NCI-H1417 (cell line): ENCODE results near the gene KLHL22.
A peak's percentile ranks its signal among the peaks of the same experiment; 100 is the strongest.

ENCODE experiments used
- DNase-seq, 3 experiments: peaks; one replicate each; lab custom pipeline; 2025; lab: John Stamatoyannopoulos, UW

KLHL22 gene

GRCh38 chr22:20432244-20432686, 63.3 kb downstream of the KLHL22 start:
- no peak for DNase-seq

DNA sequence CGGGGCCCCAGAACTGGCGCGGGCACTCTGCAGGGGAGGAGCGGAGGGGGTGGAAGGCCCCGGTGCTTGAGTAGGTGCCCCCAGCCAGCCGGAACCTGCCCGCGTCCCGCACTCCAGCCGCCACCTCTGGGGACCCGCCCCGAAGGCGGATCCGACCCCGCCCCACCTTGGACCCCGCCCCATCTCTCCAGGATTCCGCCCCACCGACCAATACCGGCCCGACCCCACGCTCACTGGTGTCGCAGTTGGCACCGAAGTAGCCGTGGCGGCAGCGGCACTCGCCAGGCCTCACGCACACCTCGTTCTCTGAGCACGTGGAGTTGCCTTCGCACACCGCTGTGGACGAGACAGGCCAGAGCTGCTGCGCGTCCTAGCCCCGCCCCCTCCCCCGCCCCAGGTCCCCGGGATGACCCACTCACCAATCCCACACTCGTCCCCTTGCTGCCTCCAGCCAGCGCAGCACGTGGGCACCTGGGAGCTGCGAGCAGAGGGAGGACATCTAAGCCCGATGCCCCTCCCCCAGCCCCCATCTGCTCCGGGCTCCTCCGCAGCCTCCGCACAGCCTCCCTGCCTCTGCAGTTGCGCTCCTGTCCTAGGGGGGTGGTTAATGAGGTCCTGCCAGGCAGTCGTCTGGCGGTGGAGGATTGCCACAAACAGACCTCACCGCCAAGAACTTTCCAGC, 63.9 kb downstream of the KLHL22 start:
- DNase-seq = peak in 1 of 3 experiments; percentile 12

DNA sequence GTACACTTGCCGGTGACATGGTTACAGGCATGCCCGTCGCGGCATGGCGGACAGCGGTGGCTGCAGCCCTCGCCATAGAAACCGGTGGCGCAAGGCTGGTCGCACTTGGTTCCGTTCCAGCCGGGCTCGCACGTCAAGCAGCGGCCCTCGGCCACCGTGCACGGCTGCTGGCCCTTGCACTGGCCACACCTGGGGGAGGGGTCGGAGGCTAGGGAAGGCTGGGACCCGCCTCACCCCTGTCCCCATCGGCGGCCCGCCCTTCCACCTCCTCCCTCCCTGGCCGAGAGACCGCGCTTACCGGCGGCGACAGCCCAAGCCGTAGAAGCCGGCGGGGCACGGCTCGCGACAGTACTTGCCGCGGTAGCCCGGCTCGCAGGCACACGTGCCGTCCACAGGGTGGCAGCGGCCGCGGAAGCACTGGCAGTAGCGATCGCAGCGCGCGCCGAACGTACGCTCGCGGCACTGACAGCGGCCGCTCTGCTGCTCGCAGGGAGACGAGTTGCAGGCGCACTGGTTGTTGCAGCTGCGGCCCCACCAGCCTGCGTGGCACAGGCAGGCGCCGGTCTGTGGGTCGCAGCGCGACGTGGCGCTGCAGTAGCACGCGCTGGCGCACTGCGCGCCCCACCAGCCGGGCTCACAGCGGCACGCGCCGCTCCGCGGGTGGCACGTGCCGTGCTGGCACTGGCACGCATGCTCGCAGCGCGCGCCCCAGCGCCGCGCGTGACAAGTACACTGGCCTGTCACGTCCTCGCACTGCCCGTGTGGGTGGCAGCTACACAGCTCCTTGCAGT, 64.7 kb downstream of the KLHL22 start:
- DNase-seq = peak; percentile 26 to 70 (median 62)

DNA sequence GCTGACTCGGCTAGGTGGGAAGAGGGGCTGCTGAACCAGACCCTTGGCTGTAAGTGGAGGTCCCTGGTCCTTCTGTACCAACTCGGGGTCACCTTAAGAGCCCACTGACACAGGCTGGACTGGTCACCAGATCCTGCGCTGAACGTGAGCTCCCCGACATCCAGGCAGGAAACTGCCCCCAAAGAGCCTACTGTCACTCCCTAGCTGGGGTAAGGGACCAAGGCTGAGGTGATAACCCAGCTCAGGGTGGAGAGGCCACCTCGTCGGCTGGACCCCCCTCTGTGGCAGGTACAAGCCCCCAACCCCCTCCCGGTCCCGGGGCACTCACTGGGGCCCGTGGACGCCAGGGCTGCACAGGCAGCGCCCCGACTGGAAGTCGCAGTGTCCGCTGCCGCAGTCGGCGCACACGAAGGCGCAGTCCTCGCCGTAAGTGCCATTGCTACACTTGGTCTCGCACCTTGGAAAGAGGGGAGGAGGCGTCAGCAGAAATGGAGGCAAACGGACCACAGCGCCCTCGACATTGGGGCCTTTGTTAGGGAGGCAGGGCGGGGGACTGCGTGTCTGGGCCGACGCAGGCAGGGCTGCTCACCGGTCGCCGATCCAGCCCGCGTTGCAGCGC, 65.4 kb downstream of the KLHL22 start:
- no peak for DNase-seq

DNA sequence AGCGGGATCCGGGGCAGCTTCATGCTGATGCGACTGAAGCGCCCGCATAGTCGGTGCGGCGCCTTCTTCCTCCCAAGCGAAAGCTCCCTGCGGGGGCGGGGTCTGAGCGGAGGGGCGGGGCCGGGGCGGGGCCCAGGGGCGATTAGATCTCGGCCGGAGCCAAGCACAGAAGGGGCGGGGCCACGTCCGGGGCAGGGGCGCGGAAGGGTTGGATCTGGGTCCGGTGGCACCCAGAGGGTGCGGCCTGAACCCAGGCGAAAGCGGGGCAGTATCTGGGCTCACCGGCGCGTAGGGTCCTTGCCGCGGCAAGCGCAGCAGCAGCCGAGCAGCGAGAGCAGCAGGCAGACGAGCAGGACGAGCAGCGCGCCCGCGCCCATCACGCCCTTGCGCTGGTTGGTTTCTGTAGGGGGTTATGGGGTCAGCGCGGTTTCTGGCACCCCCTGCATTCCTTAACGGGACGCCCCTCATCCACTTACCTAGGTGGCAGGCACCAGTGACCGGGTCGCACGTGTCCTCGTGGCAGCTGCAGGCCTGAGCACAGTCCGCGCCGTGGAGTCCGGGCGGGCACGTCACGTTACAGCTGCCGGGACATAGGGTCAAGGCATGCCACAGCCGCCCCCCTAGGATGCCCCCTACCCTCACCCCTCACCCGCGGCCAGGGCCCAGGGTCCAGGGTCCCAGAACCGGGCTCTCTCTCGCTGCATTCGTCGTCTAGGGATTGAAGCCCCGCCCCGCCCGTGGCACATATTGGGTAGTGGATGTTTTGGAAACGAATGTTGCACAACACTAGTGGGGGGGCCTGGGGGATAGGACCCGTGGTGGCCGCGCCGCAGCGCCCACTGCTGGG, 66.1 kb downstream of the KLHL22 start:
- no peak for DNase-seq

DNA sequence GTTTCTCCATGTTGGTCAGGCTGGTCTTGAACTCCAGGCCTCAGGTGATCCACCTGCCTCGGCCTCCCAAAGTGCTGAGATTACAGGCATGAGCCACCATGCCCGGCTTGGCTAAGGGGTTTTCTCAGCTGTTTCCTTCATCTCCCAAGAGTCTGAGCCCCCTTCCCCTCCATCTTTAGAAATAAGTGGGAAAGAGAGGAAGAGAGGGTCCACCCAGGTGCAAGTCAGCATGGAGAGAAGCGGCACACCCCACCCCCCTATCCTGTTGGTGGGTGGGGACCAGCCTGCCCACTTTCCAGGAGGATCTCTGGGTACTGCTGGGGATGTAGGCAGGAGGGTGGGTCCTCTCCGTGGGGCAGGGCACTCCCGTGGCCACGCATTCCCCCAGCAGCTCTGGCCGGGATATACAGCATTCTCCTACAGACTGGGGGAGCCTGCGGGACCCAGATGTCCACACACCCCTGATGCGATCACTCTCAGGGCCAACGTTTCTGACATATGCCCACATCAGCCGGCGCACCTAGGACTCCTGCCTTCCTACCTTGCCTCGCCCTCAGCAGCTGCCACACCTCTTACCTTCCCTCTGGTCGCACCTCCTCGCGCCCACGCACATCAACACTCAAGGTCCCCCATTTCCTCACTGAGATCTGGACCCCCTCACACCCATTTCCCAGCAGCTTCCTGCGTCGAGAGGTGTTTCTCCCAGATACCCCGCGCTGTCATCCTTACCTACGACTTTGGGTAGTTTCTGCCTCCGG, 66.9 kb downstream of the KLHL22 start:
- DNase-seq = no peak

DNA sequence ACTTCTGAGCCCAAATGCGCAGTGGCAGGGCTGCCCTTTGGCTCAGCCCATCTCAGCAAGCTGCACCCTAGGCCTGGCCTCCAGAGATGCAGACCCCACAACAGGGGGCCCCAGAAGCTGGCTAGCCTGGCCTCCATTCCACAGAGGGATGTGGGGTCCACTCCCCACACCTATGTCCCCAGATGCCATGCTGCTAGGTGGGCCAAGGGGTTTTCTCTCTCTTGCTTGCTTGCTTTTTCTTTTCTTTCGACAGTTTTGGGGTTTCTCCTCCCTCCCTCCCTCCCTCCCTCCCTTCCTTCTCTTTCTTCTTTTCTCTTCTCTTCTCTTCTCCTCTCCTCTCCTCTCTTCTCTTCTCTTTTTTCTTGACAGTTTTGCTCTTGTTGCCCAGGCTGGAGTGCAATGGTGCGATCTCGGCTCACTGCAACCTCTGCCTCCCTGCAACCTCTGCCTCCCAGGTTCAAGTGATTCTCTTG, 67.6 kb downstream of the KLHL22 start:
- DNase-seq = no peak

DNA sequence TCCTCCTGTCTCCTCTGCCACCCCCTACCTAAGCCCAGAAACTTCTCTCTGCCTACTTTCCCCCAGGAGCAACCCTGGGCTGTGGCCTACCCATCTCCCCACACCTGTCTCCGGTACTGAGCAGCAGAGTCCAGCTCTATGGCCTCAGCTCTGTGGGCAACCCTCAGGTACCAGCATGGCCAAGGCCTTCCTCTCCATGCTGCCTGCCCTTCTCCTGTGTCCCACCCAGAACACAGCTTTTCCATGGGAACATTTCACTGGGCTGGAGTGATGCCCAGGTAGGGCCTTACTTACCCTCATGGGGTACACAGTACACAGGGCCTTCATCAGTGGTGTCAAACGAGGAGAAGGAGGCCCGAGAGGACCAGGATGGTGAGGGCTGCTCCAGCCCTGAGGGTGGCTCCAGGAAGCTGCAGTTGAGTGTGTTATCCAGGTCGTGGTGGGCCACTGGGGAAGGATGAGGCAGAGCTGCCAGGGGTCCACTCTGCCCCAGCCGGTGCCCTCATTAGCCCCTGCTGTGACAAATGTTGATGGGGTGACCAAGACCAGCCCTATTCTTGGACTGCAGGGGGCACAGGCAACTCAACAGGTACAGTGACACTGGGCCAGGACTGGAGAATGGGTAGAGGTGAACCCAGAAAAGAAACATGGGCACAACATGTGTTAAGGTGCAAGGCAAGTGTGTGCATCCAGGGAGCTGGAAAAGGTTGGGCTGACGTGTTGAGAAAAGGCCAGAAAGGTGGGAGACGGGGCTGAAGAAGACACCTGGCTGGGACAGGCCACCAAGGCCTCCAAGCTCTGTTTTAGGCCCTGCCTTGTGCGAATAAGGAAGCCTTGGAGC, 68.3 kb downstream of the KLHL22 start:
- no peak for DNase-seq

DNA sequence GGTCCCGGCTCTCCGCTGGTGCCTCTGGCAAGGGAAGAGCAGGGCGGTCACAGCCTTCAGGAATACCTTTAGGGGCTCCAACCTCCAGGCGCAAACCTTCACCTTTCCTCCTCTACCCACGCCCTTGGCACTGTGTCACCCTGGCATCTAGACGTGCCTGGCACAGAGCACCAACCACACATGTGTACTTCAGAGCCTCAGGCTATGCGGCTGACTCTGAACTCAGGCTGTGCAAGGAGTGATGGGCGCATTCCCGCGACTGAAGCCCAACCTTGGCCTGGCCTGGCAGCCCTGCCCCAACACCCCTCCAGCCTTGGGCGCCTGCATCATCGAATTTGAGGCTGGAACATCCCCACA, 69.4 kb downstream of the KLHL22 start:
- no peak for DNase-seq

DNA sequence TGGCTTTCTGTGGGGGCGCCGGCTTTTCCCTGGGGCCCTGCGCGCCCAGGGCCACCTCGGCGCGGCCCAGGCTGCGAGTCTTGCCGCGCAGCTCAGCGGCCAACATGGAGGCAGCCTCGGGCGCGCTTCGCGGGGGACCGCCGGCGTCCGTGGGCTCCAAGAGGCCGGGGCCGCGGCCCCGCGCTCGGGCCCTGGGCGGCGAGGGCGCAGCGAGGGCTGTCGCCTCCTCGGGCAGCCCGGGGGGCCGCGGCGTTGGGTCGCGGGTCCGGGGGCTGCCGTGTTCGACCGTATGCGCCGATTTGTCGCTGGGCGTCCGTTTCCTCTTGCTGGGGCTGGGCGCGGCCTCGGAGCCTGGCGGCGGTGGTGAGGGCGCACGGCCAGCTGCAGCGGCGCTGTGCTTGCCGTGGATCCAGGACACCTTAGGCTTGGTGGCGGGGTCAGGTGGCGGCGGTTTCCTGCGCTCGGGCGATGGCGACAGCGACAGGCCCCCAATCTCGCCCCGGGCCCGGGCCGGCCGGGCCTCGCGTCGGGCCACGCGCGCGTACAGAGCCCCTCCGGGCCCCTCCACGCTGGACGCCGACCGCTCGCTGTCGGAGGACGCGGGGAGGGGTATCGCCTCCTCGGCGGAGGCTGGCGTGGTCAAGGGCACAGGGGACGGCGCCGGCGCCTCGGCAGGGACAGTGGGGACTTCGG, 69.9 kb downstream of the KLHL22 start:
- DNase-seq = no peak

GRCh38 chr22:20424932-20425565, 70.5 kb downstream of the KLHL22 start:
- DNase-seq = no peak

DNA sequence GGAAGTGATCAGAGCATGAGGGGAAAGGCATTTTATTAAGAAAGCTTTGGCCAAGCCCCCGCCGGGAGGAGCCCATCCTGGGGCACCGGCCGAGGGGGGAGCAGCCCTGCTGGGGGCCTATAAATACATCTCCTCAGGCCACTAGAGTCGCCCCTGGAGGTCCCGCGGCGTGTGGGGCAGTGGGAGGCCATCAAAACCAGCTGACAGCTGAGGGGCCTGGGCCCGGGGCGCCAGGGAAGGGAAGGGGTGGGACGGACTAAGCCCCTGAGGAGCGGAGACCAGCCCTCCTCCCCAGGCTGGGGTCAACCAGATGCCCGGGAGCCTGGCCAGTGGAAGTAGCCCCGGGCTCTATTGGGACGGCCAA, 71.0 kb downstream of the KLHL22 start:
- no peak for DNase-seq

DNA sequence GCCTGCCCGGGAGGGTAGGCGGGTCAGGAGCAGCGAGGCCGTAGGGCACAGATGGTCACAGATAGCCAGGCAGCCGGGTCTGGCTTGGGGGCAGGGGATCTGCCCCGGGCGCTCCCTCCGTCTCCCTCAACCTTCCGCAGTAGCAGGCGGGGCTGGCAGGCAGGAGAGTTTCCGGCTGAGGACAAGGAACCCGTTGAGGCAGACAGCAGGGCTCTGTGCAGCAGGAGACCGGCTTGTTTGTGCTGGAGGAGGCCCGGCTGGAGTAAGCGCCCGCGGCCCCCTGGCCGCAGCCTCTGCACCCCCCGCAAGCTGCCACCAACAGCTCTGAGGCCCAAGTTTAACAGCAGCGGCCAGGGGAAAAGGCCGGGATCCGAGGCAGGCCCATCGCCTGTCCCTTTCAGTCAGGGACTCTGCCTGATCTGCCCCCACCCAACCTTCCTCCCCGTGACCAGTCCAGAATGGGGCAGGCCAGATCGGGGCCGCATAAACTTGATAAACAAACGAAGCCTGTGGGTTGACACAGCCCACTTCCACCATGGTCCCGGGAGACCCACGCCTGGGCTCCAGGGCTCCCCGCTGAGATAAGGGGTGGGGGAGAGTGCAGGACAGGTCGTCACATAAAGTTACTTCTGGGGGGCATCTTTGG, 71.6 kb downstream of the KLHL22 start:
- no peak for DNase-seq

DNA sequence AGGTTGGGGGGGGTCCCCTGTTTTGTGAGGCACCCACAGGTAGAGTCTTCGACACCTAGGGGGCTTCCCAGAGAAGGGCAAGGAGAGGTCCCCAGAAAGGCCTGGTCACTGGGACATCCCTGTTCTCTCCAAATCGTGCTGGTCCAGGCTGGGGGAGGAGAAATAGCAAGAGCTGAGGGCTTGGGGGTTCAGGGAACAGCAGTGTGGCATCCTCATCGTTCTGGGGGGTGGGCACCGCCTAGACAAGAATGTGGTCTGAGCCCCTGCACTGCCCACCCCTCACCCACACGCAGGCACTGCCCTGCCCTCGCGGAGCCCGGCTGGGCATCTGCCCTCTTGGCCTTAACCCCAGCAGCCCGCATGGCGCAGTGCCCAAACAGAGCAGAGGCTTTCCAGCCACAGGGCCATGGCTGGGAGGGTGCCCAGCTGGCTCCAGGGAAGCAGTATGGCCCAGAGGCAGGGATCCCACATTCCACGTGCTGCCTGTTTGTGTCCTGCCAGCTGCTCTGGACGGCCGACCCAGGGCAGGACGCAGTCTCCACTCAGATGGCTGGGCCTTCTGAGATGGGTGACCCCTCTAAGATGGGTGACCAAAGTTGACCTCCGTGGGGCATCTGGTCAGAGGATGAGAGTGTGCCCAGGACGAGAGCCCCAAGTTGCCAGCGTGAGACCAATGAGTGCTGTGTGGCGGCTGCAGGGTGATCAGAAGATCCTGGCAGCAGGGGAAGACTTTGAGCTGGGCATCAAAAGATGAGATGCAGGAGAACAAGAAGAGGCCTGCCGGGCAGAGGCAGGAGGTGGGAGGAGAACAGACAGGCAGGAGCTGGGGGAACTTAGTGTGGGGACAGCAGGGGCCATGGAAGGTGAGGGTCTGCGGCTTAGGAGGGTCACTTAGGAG, 72.3 kb downstream of the KLHL22 start:
- no peak for DNase-seq

DNA sequence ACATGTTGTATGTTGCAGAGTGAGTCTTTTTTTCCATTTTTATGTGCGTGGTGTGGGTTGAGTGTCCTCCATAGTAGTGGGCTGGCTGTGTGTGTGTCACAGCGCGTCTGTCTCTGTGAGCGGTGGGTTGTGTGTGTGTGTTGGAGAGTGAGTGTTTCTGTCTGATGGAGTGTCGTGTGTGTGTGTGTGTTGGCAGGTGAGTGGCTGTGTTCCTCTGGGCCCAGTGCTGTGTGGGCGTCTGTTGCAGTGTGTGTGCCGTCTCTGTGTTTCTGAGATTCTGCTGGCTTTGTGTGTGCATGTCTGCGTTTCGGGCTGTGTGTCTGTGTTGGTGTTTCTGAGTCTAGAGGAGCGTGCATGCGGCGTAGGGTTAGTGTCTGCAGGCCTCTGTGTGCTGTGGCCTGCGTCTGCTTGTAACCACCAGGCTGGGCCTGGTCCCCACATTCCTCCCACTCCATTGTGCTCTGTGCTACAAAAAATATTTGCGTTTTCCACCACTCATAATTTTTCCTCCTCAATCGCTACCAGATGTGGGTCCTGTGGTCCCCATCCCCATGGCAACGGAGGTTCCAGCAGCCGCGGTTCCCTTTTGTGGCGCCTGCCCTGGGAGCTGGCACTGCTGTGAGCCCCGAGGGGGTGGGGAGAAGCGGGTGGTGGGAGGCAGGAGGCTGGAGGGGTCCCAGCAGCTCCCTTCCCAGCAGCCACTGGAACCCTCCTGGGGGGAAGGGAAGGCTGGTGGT, 73.2 kb downstream of the KLHL22 start:
- peak in 2 of 3 experiments; percentile 22 to 62 for DNase-seq

DNA sequence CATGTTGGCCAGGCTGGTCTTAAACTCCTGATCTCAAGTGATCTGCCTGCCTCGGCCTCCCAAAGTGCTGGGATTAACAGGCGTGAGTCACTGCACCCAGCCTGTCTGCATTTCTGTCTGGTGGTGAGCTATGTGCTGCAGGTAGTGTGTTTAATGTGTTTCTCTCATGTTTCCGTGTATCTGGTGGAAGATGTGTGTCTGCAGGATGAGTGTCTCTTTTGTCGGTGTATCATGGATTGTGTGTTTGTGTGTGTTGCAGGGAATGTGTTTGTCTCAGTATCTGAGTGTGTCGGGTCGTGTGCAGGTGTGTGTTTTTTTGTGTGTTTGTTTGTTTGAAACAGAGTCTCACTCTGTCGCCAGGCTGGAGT, 74.1 kb downstream of the KLHL22 start:
- DNase-seq = no peak

DNA sequence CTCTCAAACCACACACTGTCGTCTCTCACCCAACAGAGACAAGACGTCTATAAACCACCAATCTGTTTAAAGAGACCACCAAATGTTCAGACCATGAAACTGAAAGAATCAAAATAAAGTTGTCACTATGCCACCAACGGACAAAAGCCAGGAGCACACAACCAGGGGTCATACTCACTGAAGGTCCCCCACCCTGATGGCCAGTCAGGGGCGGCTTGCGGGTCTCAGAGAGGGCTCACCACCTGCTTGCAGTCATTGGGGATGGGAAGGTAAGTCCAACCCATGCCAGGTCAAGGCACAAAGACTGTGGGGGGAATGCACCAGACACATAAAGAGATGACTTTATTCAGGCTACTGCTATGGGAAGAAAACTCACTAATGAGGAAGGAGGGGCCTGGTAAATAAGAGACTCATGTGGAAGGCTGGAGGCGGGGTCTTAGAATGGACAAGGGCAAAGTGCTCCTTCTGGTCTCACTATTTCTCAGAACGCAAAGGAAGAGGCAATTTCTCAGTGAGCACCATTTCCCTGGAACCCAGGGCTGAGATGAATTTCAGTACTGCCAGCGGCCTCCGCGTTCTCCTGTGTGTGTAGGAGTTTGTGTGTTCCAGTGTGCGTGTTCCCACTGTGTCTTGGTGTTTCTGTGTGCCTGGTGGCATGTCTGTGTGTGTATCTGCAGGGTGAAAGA, 75.3 kb downstream of the KLHL22 start:
- no peak for DNase-seq
